HG03175 (cell line): Measurements from ENCODE around the gene RAB3GAP2.
"Not testable (repeated sequence)": the region's sequence is repeated elsewhere in the genome, so short reads cannot be mapped to it uniquely, and the experiment has no call there.

Experiments used
- ATAC-seq: cut with Tn5 transposase; IDR thresholded peaks from one replicate; pipeline ENCODE4 v1.9.1; 2021; ENCODE audit warnings: mild to moderate bottlenecking, moderate library complexity; ENCODE audit not compliant: unreplicated experiment

The RAB3GAP2 gene

DNA sequence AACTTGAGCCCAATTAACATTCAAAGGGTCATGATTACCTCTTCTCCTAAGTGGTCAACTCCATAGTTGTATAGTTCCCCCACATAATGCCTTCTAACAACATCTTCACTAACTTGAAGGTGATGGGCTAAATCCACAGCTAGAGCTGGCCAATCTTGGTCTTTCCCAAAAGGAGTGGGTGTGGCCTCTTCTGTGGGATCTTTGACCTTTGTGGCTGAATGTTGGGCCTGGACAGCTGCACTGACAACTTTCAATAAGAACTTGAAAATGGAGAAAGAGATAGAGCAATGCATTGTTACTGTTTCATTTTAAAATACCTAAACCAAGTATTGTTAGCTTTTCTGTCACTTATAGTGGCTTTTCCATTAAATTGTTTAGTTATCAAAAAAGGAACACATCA is 119.1 kb downstream of the RAB3GAP2 start:
- no peak for ATAC-seq

- ATAC-seq = no peak
These were observed 120.8 kb downstream of the RAB3GAP2 start for GRCh38 chr1:220151454-220151853.

- no peak for ATAC-seq
These were observed 122.5 kb downstream of the RAB3GAP2 start for GRCh38 chr1:220149742-220150141.

DNA sequence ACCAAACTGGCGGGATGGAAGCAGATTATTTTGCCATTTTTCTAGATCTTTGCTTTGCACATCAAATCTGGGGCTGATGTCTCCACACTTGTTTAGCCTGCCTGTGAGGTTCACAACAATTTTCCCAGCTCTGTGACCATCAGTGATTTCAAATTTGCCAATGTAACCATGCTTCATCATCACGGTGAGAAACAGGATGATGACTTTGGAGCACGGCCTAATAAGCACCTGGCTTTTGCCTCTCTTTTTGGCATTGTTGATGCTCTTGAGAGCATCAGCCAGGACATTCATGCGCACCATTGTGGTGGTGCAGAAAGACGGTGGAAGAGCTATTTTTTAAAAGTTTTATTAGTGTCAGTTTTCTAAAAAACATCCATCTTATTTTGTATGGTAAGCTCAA is 128.2 kb downstream of the RAB3GAP2 start:
- ATAC-seq = no peak

GRCh38 chr1:220139966-220140365 is 132.3 kb downstream of the RAB3GAP2 start:
- ATAC-seq = no peak

GRCh38 chr1:220137019-220137786 is 135.1 kb downstream of the RAB3GAP2 start:
- ATAC-seq = no peak

GRCh38 chr1:220135755-220136154 is 136.5 kb downstream of the RAB3GAP2 start:
- no peak for ATAC-seq

DNA sequence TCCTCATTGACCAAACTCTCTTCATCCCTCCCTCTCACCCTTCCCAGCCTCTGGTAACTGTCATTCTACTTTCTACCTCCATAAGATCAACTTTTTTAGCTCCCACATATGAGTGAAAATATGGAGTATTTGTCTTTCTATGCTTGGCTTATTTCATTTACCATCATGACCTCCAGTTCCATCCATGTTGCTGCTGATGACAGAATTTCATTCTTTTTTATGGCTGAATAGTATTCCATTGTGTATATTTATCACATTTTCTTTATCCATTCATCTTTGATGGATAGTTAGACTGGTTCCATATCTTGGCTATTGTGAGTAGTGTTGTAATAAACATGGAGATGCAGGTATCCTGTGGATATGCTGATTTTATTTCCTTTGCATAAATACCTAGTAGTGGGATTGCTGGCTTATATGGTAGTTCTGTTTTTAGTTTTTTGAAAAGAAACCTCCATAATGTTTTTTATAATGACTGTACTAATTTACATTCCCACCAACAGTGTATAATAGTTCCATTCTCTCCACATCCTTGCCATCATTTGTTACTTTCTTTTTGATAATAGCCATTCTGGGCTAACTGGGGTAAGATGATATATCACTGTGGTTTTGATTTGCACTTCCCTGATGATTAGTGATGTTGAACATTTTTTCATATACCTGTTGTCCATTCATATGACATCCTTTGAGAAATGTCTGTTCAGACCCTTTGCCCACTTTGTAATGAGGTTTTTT is 142.6 kb downstream of the RAB3GAP2 start:
- no peak for ATAC-seq

DNA sequence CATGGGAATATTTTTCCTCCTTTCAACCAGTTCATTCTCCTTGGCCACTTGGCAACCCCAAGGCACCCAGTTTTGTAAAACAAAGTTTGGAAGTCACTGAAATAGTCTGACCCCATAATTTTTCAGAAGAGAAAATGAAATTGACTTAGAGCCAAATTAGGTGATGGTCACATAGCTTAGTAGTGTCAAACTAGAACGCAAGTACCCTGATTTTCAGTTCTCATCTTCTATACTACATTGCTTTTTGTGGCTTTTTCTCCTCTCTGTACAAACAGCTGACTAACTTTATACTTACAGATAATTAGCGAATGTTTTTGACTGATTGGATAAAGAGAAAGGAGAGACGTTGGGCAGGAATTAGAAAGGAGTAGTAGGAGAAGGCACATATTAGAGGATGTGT is 145.2 kb downstream of the RAB3GAP2 start:
- no peak for ATAC-seq

DNA sequence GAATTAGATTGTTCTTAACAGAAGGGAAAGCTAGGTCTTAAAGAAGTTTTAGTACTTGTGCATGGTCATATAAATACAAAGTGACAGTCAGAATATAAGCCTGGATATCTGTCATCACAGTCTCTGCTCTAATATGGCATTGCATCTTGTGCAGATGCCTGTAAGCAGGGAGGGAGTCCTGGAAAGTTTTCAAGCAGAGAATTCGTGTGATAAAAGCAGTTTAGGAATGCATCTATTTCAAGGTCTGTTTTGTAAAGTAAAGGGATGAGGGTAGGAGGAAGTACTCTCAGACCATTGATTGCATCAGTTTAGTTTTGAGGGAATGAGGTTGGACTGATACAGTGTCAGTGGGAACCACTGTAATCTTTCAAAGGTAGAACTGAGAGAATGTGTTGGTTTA is 147.7 kb downstream of the RAB3GAP2 start:
- ATAC-seq = no peak

GRCh38 chr1:220123889-220124288 is 148.4 kb downstream of the RAB3GAP2 start:
- ATAC-seq = no peak

DNA sequence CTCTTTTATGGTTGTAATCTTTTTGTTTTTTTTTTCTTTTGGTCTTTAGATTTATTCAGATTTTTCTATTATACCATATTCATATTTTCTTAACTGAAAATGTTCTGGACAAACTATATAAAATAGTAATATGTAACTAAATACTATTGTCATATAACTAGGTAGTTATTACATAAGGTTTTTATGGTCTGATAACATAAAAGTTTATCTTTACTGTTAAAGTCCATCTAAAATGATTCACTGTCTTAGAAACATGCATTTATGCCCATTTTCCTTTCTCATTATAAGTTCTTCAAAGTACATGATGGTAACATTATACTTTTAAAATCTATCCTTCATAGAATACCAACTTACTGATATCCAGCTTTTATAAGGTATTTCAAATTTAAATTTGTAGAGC is 149.2 kb downstream of the RAB3GAP2 start:
- no peak for ATAC-seq

DNA sequence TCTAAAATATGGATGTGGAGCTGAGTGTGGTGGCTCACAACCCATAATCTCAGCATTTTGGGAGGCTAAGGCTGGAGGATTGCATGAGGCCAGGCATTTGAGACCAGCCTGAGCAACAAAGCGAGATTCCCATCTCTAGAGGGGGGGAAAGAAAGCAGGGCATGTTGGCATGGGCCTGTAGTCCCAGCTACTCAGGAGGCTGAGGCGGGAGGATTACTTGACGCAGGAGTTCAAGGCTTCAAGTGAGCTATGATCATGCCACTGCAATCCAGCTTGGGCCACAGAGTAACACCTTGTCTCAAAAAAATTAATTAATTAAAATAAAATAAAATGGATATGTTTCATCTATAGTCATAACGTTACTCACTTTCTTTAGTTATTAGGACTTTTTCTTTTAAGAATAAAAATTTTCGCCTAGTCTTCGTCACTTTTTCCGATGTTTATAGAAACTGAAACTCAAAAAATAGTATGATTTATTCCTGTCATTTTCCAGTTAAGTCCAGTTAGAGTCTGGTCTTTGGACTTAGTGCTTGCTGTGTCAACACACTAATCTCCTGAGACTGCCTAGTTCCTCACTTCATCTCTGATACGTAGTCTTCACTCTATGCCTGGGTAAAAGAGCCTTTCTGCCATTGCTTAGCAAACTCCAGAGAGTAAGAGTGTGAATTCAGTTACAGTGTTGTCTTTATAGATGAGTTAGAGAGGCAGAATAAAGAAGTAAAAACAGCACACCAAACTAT is 150.3 kb downstream of the RAB3GAP2 start:
- no peak for ATAC-seq

GRCh38 chr1:220119043-220119512 is 153.2 kb downstream of the RAB3GAP2 start:
- ATAC-seq = no peak

DNA sequence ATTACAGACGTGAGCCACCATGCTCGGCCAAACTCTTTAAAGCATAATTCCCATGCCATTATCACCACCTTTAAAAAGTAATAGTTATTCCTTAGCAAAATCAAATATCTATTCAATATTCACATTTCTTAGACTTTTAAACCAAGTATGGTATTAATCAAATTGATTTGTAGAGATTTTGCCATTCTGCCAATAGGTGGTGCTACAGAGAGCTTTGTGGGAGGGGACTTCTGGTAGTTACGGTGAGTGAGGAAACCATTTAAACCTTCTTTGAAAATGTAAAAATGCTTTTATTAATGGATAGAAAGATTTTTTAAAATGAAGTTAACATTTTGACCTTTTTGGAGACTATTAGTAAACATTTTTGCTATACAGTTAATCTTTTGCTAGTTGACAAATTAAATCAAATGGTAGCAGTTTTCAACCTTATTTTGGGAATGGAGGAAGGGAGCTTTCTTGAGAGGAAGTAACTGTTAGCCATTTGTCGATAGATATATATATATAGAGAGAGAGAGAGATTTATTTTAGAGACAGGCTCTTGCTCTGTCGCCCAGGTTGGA is 159.0 kb downstream of the RAB3GAP2 start:
- peak; percentile 81 for ATAC-seq

DNA sequence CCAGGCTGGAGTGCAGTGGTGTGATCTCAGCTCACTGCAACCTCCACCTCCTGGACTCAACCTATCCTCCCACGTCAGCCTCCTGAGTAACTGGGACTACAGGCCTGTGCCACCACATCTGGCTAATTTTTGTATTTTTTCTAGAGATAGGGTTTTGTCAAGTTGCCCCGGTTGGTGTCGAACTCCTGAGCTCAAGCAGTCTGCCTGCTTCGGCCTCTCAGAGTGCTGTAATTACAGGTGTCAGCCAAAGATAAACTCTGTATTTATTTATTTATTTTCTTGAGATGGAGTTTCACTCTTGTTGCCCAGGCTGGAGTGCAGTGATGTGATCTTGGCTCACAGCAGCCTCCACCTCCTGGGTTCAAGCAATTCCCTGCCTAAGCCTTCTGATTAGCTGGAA is 159.7 kb downstream of the RAB3GAP2 start:
- ATAC-seq = not testable (repeated sequence)

DNA sequence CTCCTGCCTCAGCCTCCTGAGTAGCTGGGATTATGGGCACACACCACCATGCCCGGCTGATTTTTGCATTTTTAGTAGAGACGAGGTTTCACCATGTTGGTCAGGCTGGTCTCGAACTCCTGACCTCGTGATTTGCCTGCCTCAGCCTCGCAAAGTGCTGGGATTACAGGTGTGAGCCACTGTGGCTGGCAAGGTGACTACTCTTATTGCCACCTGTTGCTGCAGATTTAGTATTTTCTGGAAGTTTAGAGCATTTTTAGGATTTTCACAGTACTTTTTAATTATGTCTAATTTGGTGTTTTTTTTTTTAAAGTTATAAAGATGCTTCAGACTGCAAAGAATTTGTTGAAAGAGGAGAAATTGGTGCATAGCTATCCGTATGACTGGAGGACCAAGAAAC is 161.8 kb downstream of the RAB3GAP2 start:
- not testable (repeated sequence) for ATAC-seq

DNA sequence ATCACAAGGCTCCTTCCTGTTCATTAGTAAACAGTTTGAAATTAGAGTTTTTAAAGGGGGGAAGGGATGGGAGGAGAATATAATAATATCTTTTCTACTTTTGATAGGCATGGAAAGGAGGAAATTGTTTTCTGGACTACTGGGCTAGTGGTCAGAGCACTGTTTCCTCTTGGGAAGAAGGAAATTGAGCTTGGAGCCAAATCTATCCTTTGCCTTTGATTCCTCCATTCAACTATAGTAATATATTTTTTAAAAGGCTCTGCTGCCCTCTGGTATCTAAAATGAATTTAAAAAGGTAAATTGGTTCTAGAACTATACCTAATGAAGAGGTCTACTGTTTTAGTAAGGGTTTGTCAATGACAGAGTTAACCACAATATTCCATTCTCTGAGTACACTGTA is 172.4 kb downstream of the RAB3GAP2 start:
- ATAC-seq = no peak
